Ectodermal cell (in vitro differentiated cells): ENCODE data around the gene LYPD6.
"Not testable (repeated sequence)": the region's sequence is repeated elsewhere in the genome, so short reads cannot be mapped to it uniquely, and the experiment has no call there.

Experiments
- H3K27ac ChIP-seq: 2 replicates; pipeline ENCODE4 v1.7.0; 2013; ENCODE audit warnings: mild to moderate bottlenecking, low read depth, low read length; ENCODE audit not compliant: insufficient read depth, poor library complexity, severe bottlenecking
- H3K27me3 ChIP-seq: 2 replicates; pipeline ENCODE4 v1.7.0; 2013; ENCODE audit warnings: mild to moderate bottlenecking, low read length; ENCODE audit not compliant: insufficient read depth, control insufficient read depth, poor library complexity, severe bottlenecking
- H3K36me3 ChIP-seq: one replicate; pipeline ENCODE4 v1.7.0; 2013; ENCODE audit warnings: low read length; ENCODE audit not compliant: control insufficient read depth, insufficient read depth
- H3K4me1 ChIP-seq: one replicate; pipeline ENCODE4 v1.7.0; 2013; ENCODE audit warnings: low read length; ENCODE audit not compliant: control insufficient read depth, insufficient read depth
- H3K4me3 ChIP-seq: 2 replicates; pipeline ENCODE4 v1.7.0; 2013; ENCODE audit warnings: low read depth, low read length, control low read depth; ENCODE audit not compliant: insufficient read depth
- H3K9me3 ChIP-seq: 2 replicates; pipeline ENCODE4 v1.7.0; 2013; ENCODE audit warnings: mild to moderate bottlenecking, low read length, moderate library complexity; ENCODE audit not compliant: control insufficient read depth
- WGBS, 2 experiments: methylation state at CpG; one replicate each; pipeline ENCODE4 v1.1.7; 2013; ENCODE audit warnings: missing lambda C conversion rate in 2 of 2; 5-methylcytosine and 5-hydroxymethylcytosine counted together

Gene LYPD6

DNA sequence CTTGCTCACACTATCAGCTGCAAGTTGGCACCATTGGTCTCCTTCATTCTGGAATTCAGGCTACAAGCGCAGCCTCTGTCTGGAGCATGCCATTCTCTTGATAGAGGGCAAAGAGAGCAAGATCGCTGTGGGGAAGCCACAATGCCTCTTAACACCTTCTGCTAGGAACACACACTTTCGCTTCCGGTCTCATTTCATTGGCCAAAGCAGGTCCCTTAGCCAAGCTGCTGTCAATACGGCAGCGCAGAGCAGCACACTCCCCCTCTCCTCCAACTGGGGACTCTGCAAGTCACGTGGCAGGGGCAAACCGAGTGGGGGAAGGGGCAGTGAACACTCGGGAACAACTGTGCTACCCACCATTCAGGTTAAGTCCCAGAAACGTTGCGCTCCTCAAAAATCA lies 159.1 kb downstream of the LYPD6 start:
- Histone ChIP-seq H3K4me1 (no peaks in the 10 kb centered on the region), H3K9me3 (no peaks in the 10 kb centered on the region), H3K4me3 (no peak overlapping the region), H3K27ac (no peak overlapping the region), H3K36me3 (no peaks in the 10 kb centered on the region), H3K27me3 (no peaks in the 10 kb centered on the region)
- 70 to 75% methylated on average over 11 of the region's 11 CpGs for WGBS, 2 experiments

DNA sequence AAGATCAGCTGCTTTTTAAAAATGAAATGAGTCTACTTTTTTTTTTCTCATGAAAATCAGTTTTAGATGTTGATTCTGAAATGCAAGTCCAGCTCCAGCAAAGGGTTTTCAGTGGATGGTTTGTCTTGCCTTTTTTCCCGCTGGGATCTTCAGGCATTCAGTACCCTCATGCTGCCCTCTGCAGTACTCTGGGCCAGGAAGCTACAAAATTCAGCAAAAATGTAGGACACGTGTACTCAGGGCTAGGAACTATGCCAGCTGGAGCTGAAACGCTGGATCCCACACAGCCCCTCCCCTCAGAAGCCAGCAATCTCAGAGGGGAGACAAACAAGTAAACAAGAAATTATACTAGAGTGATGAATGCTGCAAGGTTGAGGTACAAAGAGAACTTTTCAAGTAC lies 159.9 kb downstream of the LYPD6 start:
- 73 to 82% methylated on average over 3 of the region's 3 CpGs for WGBS, 2 experiments
- Histone ChIP-seq H3K4me1 (no peaks in the 10 kb centered on the region), H3K4me3 (no peak overlapping the region), H3K27ac (no peak overlapping the region), H3K9me3 (no peaks in the 10 kb centered on the region), H3K36me3 (no peaks in the 10 kb centered on the region), H3K27me3 (no peaks in the 10 kb centered on the region)

DNA sequence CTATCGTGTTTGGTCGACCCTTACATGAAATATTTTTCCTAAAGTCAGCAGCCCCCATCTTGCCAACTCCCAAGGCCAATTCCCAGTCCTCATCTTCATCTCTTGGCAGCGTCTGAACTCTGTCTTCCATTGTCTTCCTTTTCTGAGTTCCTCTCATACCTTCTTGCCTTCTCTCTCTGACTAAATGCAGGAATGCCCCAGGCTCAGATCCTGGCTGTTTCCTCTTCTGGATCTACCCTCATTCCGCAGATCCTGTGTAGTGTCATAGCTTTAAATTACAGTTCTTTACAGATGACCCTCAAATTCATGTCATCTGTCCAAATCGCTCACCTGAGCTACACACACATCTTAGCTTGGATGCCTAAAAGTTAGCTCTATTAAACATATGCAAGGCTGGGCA lies 162.5 kb downstream of the LYPD6 start:
- H3K9me3 ChIP-seq: no peaks in the 10 kb centered on the region
- WGBS, 2 experiments: 88 to 89% methylated on average over 5 of the region's 5 CpGs
- no peaks in the 10 kb centered on the region for H3K4me1 ChIP-seq
- no peaks in the 10 kb centered on the region for H3K36me3 ChIP-seq
- H3K27me3 ChIP-seq: no peaks in the 10 kb centered on the region
- H3K4me3 ChIP-seq: no peak overlapping the region
- no peak overlapping the region for H3K27ac ChIP-seq

DNA sequence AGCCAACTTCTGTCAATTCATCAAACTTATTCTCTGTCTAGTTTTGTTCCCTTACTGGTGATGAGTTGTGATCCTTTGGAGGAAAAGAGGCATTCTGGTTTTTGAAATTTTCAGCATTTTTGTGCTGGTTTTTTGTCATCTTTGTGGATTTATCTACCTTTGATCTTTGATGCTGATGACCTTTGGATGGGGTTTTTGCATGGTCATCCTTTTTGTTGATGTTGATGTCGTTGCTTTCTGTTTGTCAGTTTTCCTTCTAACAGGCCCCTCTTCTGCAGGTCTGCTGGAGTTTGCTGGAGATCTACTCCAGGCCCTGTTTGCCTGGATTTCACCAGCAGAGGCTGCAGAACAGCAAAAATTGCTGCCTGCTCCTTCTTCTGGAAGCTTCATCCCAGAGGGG lies 168.8 kb downstream of the LYPD6 start:
- not testable (repeated sequence) for H3K4me3 ChIP-seq, H3K9me3 ChIP-seq, H3K4me1 ChIP-seq, H3K27me3 ChIP-seq, H3K36me3 ChIP-seq, H3K27ac ChIP-seq
- 93 to 95% methylated on average over 1 of the region's 1 CpG for WGBS, 2 experiments

DNA sequence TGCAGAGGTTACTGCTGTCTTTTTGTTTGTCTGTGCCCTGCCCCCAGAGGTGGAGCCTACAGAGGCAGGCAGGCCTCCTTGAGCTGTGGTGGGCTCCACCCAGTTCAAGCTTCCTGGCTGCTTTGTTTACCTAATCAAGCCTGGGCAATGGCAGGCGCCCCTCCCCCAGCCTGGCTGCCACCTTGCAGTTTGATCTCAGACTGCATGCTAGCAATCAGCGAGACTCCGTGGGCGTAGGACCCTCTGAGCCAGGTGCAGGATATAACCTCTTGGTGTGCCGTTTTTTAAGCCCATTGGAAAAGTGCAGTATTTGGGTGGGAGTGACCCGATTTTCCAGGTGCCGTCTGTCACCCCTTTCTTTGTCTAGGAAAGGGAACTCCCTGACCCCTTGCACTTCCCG lies 176.4 kb downstream of the LYPD6 start:
- not testable (repeated sequence) for H3K27me3 ChIP-seq, H3K27ac ChIP-seq, H3K36me3 ChIP-seq, H3K4me1 ChIP-seq, H3K9me3 ChIP-seq, H3K4me3 ChIP-seq
- 75 to 76% methylated on average over 8 of the region's 8 CpGs for WGBS, 2 experiments

DNA sequence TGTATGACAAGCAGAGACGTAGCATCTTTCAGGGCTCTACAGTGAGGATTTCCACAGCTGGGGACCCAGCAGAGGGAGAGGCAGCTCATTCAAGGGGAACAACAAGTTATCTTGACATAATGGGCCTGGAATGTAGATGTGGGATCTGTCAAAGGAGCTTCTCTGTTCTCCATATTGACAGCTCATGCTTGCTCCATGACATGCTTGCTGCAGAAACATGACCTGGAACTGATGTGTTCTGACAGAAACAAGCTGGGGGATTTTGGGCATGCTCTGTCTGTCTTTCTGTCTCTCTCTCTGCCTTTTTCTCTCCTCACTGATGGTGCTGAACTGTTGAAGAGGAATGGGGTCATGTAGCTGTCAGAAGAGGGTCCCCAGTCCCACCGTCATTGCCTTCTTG lies 177.6 kb downstream of the LYPD6 start:
- H3K36me3 ChIP-seq: no peaks in the 10 kb centered on the region
- no peaks in the 10 kb centered on the region for H3K9me3 ChIP-seq
- H3K4me1 ChIP-seq: no peaks in the 10 kb centered on the region
- no peak overlapping the region for H3K27ac ChIP-seq
- no peak overlapping the region for H3K4me3 ChIP-seq
- WGBS, 2 experiments: 78 to 84% methylated on average over 2 of the region's 2 CpGs
- no peaks in the 10 kb centered on the region for H3K27me3 ChIP-seq

DNA sequence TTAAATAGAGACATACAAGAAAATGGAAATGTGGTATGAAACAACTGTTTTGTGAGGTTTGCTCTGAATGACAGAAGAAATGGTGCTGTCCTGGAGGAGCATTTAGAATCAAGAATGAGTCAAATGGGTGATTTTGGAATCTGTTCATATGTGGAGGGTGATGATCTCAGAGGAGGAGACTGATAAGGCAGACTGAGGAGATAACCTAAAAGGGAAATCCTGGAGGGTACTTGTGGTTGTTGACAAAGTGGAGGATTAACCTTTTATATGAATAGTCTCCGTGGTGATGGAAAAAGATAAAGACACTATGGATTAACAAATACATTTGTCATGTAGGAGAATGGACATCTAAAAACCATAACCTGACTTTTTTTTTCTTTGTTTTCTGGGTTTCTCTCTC lies 183.1 kb downstream of the LYPD6 start:
- 83% methylated on average over 1 of the region's 1 CpG; no CpG with 5 or more reads in 1 of the 2 experiments for WGBS, 2 experiments
- Histone ChIP-seq H3K4me3 (no peak overlapping the region), H3K4me1 (no peaks in the 10 kb centered on the region), H3K9me3 (no peaks in the 10 kb centered on the region), H3K27me3 (no peaks in the 10 kb centered on the region), H3K36me3 (no peaks in the 10 kb centered on the region), H3K27ac (no peak overlapping the region)
